Globus pallidus (tissue), 1 donor: ENCODE measurements around the gene CCDC169.

Experiments used
- DNase-seq: peaks from one replicate; pipeline ENCODE4 v3.0.0-alpha.2; 2015; ENCODE audit warnings: low spot score

The CCDC169 gene

GRCh38 chr13:36242761-36243160 lies 54.9 kb downstream of the CCDC169 start:
- no peak for DNase-seq

- DNase-seq = no peak
Observed at GRCh38 chr13:36231236-36231635, 66.4 kb downstream of the CCDC169 start.

- no peak for DNase-seq
Observed at GRCh38 chr13:36224730-36225129, 72.9 kb downstream of the CCDC169 start.

- no peak for DNase-seq
Observed at GRCh38 chr13:36219883-36220282, 77.7 kb downstream of the CCDC169 start.

- no peak for DNase-seq
Observed at GRCh38 chr13:36217456-36217855, 80.2 kb downstream of the CCDC169 start.

GRCh38 chr13:36214163-36214921 lies 83.3 kb downstream of the CCDC169 start, which contains the start of gene SOHLH2:
Gene SOHLH2 (minus strand): TSS chr13:36214556. CDS start chr13:36214526, 30 bp downstream.
- no peak for DNase-seq

GRCh38 chr13:36212789-36213188 lies 84.8 kb downstream of the CCDC169 start:
- no peak for DNase-seq

- no peak for DNase-seq
Observed at GRCh38 chr13:36211567-36211966, 86.0 kb downstream of the CCDC169 start.

- DNase-seq = no peak
Observed at GRCh38 chr13:36210738-36211137, 86.9 kb downstream of the CCDC169 start.

- no peak for DNase-seq
Observed at GRCh38 chr13:36207672-36208071, 89.9 kb downstream of the CCDC169 start.

- DNase-seq = no peak
Observed at GRCh38 chr13:36193151-36193855, 104.3 kb downstream of the CCDC169 start.

- no peak for DNase-seq
Observed at GRCh38 chr13:36192166-36192565, 105.4 kb downstream of the CCDC169 start.

GRCh38 chr13:36190771-36191170 lies 106.8 kb downstream of the CCDC169 start:
- DNase-seq = no peak

- no peak for DNase-seq
Observed at GRCh38 chr13:36188441-36188840, 109.2 kb downstream of the CCDC169 start.

- DNase-seq = no peak
Observed at GRCh38 chr13:36183901-36184300, 113.7 kb downstream of the CCDC169 start.
